Osteocyte (in vitro differentiated cells): Measurements from ENCODE around the gene PIANP. TPM values are rescaled to one million over a fixed set of nuclear protein-coding genes. Genes with fewer than 3 reads are reported as not detected.

ENCODE experiments used
- DNase-seq: peaks from one replicate; pipeline ENCODE4 v3.0.0; 2021; ENCODE audit warnings: mixed read lengths; ENCODE audit not compliant: unreplicated experiment; ENCODE audit errors: extremely low spot score
- H3K27ac Mint-ChIP-seq: one replicate; pipeline ENCODE4 v1.8.0; 2021; ENCODE audit warnings: mild to moderate bottlenecking, mixed read lengths; ENCODE audit not compliant: unreplicated experiment
- H3K27me3 Mint-ChIP-seq: one replicate; pipeline ENCODE4 v1.8.0; 2021; ENCODE audit warnings: mixed read lengths; ENCODE audit not compliant: unreplicated experiment
- H3K36me3 Mint-ChIP-seq: one replicate; pipeline ENCODE4 v1.8.0; 2021; ENCODE audit warnings: mixed read lengths; ENCODE audit not compliant: unreplicated experiment
- H3K4me1 Mint-ChIP-seq: one replicate; pipeline ENCODE4 v1.8.0; 2021; ENCODE audit warnings: mixed read lengths; ENCODE audit not compliant: unreplicated experiment
- H3K4me3 Mint-ChIP-seq: one replicate; pipeline ENCODE4 v1.8.0; 2021; ENCODE audit warnings: mild to moderate bottlenecking, moderate library complexity, mixed read lengths; ENCODE audit not compliant: unreplicated experiment
- H3K9me3 Mint-ChIP-seq: one replicate; pipeline ENCODE4 v1.8.0; 2021; ENCODE audit warnings: mixed read lengths; ENCODE audit not compliant: unreplicated experiment
- total RNA-seq: library from RNA; stranded (reverse); gene quantifications from 2 replicates; pipeline ENCODE4 v1.2.1, GENCODE V29; 2021
- TF ChIP-seq, protein P1 (sequence below): fragments of 200-600 bp; sonication (generic); IDR thresholded peaks from 2 replicates; pipeline ENCODE4 v1.5.0; 2021; ENCODE audit warnings: antibody characterized with exemption, mild to moderate bottlenecking, moderate library complexity

The PIANP gene
- total RNA-seq, 1 donor from 2014 or later, result 3.9 TPM

DNA sequence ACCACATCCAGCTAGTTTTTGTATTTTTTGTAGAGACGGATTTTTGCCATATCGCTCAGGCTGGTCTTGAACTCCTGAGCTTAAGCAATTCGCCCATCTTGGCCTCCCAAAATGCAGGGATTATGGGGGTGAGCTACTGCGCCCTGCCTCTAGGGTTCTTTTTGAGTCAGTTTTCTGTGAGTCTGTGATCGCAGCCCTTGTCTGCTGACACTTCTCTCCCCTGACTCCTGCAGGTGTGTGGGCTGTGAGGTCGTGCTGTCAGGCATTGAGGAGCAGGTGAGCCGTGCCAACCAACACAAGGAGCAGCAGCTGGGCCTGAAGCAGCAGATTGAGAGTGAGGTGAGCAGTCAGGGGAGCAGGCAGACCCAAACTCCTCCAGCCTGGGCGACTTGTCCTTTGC, 29.6 kb upstream of the PIANP start:
- peaks cover 29% of the 10 kb centered on the region for H3K36me3 Mint-ChIP-seq
- no peaks in the 10 kb centered on the region for H3K27me3 Mint-ChIP-seq
- DNase-seq, result no peak
- TF ChIP-seq, protein P1, sequence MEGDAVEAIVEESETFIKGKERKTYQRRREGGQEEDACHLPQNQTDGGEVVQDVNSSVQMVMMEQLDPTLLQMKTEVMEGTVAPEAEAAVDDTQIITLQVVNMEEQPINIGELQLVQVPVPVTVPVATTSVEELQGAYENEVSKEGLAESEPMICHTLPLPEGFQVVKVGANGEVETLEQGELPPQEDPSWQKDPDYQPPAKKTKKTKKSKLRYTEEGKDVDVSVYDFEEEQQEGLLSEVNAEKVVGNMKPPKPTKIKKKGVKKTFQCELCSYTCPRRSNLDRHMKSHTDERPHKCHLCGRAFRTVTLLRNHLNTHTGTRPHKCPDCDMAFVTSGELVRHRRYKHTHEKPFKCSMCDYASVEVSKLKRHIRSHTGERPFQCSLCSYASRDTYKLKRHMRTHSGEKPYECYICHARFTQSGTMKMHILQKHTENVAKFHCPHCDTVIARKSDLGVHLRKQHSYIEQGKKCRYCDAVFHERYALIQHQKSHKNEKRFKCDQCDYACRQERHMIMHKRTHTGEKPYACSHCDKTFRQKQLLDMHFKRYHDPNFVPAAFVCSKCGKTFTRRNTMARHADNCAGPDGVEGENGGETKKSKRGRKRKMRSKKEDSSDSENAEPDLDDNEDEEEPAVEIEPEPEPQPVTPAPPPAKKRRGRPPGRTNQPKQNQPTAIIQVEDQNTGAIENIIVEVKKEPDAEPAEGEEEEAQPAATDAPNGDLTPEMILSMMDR, result no peak
- no peak overlapping the region for H3K27ac Mint-ChIP-seq
- H3K4me3 Mint-ChIP-seq, result no peak overlapping the region
- H3K9me3 Mint-ChIP-seq, result no peaks in the 10 kb centered on the region
- H3K4me1 Mint-ChIP-seq, result peaks cover 11% of the 10 kb centered on the region

GRCh38 chr12:6729186-6729585, 28.6 kb upstream of the PIANP start:
- H3K9me3 Mint-ChIP-seq, result no peaks in the 10 kb centered on the region
- H3K4me3 Mint-ChIP-seq, result no peak overlapping the region
- TF ChIP-seq, protein P1, result no peak
- H3K36me3 Mint-ChIP-seq, result peaks cover 29% of the 10 kb centered on the region
- H3K4me1 Mint-ChIP-seq, result peaks cover 17% of the 10 kb centered on the region
- H3K27ac Mint-ChIP-seq, result no peak overlapping the region
- no peaks in the 10 kb centered on the region for H3K27me3 Mint-ChIP-seq
- no peak for DNase-seq

DNA sequence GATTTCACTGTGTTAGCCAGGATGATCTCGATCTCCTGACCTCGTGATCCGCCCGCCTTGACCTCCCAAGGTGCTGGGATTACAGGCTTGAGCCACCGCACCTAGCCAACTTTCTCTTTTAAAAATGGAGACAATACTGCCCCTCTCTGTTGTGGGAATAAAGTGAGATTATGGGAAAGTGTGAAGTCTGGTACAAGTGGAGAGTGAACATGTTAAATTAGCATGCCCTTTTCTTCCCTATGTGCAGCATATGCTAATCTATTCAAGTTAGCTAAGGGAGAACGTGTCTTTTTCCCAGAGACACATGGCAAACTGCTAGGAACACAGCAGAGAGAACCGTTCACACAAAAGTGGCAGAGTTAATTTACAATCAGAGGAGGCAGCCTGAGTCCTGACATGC, 24.7 kb upstream of the PIANP start:
- H3K9me3 Mint-ChIP-seq, result no peaks in the 10 kb centered on the region
- H3K27me3 Mint-ChIP-seq, result peaks cover 3% of the 10 kb centered on the region
- H3K36me3 Mint-ChIP-seq, result peaks cover 18% of the 10 kb centered on the region
- DNase-seq, result no peak
- TF ChIP-seq, protein P1, result no peak
- no peak overlapping the region for H3K27ac Mint-ChIP-seq
- peak overlapping the region; percentile 96 for H3K4me3 Mint-ChIP-seq
- peaks cover 25% of the 10 kb centered on the region for H3K4me1 Mint-ChIP-seq

DNA sequence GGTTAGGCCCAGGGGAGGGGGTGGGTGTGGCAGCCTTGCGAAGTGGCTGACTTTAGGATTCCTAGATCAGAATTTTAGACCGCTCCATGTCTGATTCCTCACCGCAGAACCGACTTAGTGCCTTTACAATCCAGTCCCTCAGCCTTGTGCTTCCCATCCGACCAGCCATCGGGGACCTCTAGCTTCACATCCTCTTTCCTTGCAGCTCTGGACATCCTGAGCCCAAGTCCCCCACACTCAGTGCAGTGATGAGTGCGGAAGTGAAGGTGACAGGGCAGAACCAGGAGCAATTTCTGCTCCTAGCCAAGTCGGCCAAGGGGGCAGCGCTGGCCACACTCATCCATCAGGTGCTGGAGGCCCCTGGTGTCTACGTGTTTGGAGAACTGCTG, 23.8 kb upstream of the PIANP start:
- DNase-seq, result no peak
- H3K9me3 Mint-ChIP-seq, result no peaks in the 10 kb centered on the region
- H3K27me3 Mint-ChIP-seq, result peaks cover 3% of the 10 kb centered on the region
- H3K36me3 Mint-ChIP-seq, result peaks cover 11% of the 10 kb centered on the region
- TF ChIP-seq, protein P1, result no peak
- peaks cover 25% of the 10 kb centered on the region for H3K4me1 Mint-ChIP-seq
- H3K4me3 Mint-ChIP-seq, result peak overlapping the region; percentile 96
- peak overlapping the region; percentile 97 for H3K27ac Mint-ChIP-seq

- Mint-ChIP-seq H3K9me3 (no peaks in the 10 kb centered on the region), H3K27me3 (peaks cover 3% of the 10 kb centered on the region), H3K27ac (peak within 1 kb of the TSS; percentile 97), H3K4me3 (peak within 1 kb of the TSS; percentile 96), H3K36me3 (peaks cover 11% of the 10 kb centered on the region), H3K4me1 (peaks cover 25% of the 10 kb centered on the region)
- TF ChIP-seq, protein P1, result no peak
- DNase-seq, result peak; percentile 97
These were observed 23.2 kb upstream of the PIANP start, which contains the start of gene COPS7A for GRCh38 chr12:6723607-6724408. Gene COPS7A (plus strand): TSS chr12:6724046. CDS start chr12:6724657, 611 bp downstream.
